H1 (cell line): Measurements from ENCODE around the gene METTL2A. TPM values are rescaled to one million over a fixed set of nuclear protein-coding genes. Genes with fewer than 3 reads are reported as not detected.
"Not testable (repeated sequence)": the region's sequence is repeated elsewhere in the genome, so short reads cannot be mapped to it uniquely, and the experiment has no call there.

Source experiments
- CTCF ChIA-PET: fragments of 300-600 bp; sonication (Branson Sonifier 250); formaldehyde crosslinking; loops from one replicate; lab custom pipeline; 2021; ENCODE audit not compliant: partially characterized antibody; lab: Charles Lee
- POLR2A ChIA-PET: fragments of 300-600 bp; sonication (Branson Sonifier 250); formaldehyde crosslinking; loops from one replicate; lab custom pipeline; 2021; ENCODE audit warnings: inconsistent platforms; ENCODE audit not compliant: partially characterized antibody; lab: Charles Lee
- DNase-seq, 2 experiments: peaks; one replicate each; pipeline versions ENCODE4 v3.0.0 to v3.0.0-alpha.2; 2010 to 2022; ENCODE audit warnings: low spot score in 2 of 2, low read depth in 1 of 2, mixed read lengths in 1 of 2
- FAIRE-seq: peaks from 2 replicates; lab custom pipeline; 2011; peaks lifted over from hg19 to GRCh38; lab: Jason Lieb, UNC
- H2AFZ ChIP-seq: 2 replicates; pipeline ENCODE4 v1.8.1; 2012; ENCODE audit warnings: low read length, inconsistent platforms
- H2AK5ac ChIP-seq: 2 replicates; pipeline ENCODE4 v1.6.1; 2013; ENCODE audit warnings: low read depth, low read length
- H2BK120ac ChIP-seq: replicated peaks from 2 replicates; pipeline ENCODE3; 2013; ENCODE audit warnings: low read depth, low read length, inconsistent platforms
- H2BK12ac ChIP-seq: 2 replicates; pipeline ENCODE4 v1.6.1; 2013; ENCODE audit warnings: low read depth, low read length
- H2BK15ac ChIP-seq: 2 replicates; pipeline ENCODE4 v1.6.1; 2013; ENCODE audit warnings: low read length
- H2BK20ac ChIP-seq: 2 replicates; pipeline ENCODE4 v1.6.1; 2013; ENCODE audit warnings: low read length
- H2BK5ac ChIP-seq: 2 replicates; pipeline ENCODE4 v1.6.1; 2013; ENCODE audit warnings: low read depth, low read length
- H3K14ac ChIP-seq: 2 replicates; pipeline ENCODE4 v1.6.1; 2013; ENCODE audit warnings: inconsistent platforms; ENCODE audit not compliant: insufficient read length
- H3K18ac ChIP-seq: 2 replicates; pipeline ENCODE4 v1.6.1; 2013; ENCODE audit warnings: low read length; ENCODE audit errors: extremely low read depth
- H3K23ac ChIP-seq: 2 replicates; pipeline ENCODE4 v1.6.1; 2013; ENCODE audit warnings: inconsistent platforms; ENCODE audit not compliant: insufficient read length
- H3K23me2 ChIP-seq: 2 replicates; pipeline ENCODE4 v1.6.1; 2013; ENCODE audit warnings: low read depth, low read length
- H3K27ac ChIP-seq: 2 replicates; pipeline ENCODE4 v1.6.1; 2011; ENCODE audit warnings: low read depth, low read length, inconsistent platforms
- H3K27me3 ChIP-seq, 4 experiments: replicated peaks in 1 of 4; 1 replicate in 1 of 4; 2 replicates in 3 of 4; pipeline versions ENCODE4 v1.6.1 to v1.8.1; 2011 to 2013; ENCODE audit warnings: low read length in 3 of 4, mild to moderate bottlenecking in 3 of 4, inconsistent platforms in 2 of 4, mixed read lengths in 2 of 4, moderate library complexity in 1 of 4; ENCODE audit not compliant: control insufficient read depth in 3 of 4, insufficient read depth in 3 of 4; ENCODE audit errors: extremely low read depth in 1 of 4
- H3K36me3 ChIP-seq, 4 experiments: 2 replicates each; pipeline versions ENCODE4 v1.6.1 to v1.8.1; 2011 to 2013; ENCODE audit warnings: mild to moderate bottlenecking in 4 of 4, low read length in 3 of 4, moderate library complexity in 2 of 4, control low read depth in 1 of 4, inconsistent platforms in 1 of 4; ENCODE audit not compliant: insufficient read depth in 4 of 4, control insufficient read depth in 2 of 4
- H3K4ac ChIP-seq: replicated peaks from 2 replicates; pipeline ENCODE3; 2013; ENCODE audit warnings: low read length, low read depth, mixed read lengths, inconsistent platforms; ENCODE audit not compliant: insufficient read length
- H3K4me1 ChIP-seq, 4 experiments: replicated peaks in 1 of 4; 1 replicate in 1 of 4; 2 replicates in 3 of 4; pipeline versions ENCODE4 v1.6.1 to v1.8.1; 2011 to 2013; ENCODE audit warnings: low read length in 3 of 4, inconsistent platforms in 2 of 4, mixed read lengths in 1 of 4; ENCODE audit not compliant: insufficient read depth in 4 of 4, control insufficient read depth in 3 of 4
- H3K4me2 ChIP-seq, 2 experiments: 2 replicates each; pipeline versions ENCODE4 v1.6.1 to v1.8.1; 2011 to 2013; ENCODE audit warnings: low read depth in 2 of 2, low read length in 2 of 2, control low read depth in 1 of 2, inconsistent platforms in 1 of 2, mild to moderate bottlenecking in 1 of 2; ENCODE audit not compliant: insufficient read depth in 1 of 2
- H3K4me3 ChIP-seq, 4 experiments: fragments of 200-600, 300-600 bp in 1 of 4; sonication (generic), shearing (Covaris generic), sonication (Bioruptor Twin) in 1 of 4; 2 replicates each; pipeline versions ENCODE4 v1.5.1 to v1.8.1; 2011 to 2016; ENCODE audit warnings: low read length in 4 of 4, low read depth in 3 of 4, control low read depth in 2 of 4, inconsistent platforms in 2 of 4, mild to moderate bottlenecking in 2 of 4, mixed read lengths in 1 of 4, moderate library complexity in 1 of 4; ENCODE audit not compliant: insufficient read depth in 2 of 4; ENCODE audit errors: extremely low read depth in 1 of 4
- H3K56ac ChIP-seq: replicated peaks from 2 replicates; pipeline ENCODE3; 2013; ENCODE audit warnings: low read depth, mild to moderate bottlenecking, mixed read lengths, low read length, inconsistent platforms; ENCODE audit not compliant: insufficient read length
- H3K79me1 ChIP-seq: 2 replicates; pipeline ENCODE4 v1.6.1; 2013; ENCODE audit warnings: low read depth, low read length, control low read depth
- H3K79me2 ChIP-seq, 2 experiments: 2 replicates each; pipeline versions ENCODE4 v1.6.1 to v1.8.1; 2012 to 2013; ENCODE audit warnings: low read length in 2 of 2, mild to moderate bottlenecking in 2 of 2, inconsistent platforms in 1 of 2; ENCODE audit not compliant: insufficient read depth in 2 of 2, control insufficient read depth in 1 of 2
- H3K9ac ChIP-seq, 4 experiments: replicated peaks in 1 of 4; 1 replicate in 1 of 4; 2 replicates in 3 of 4; pipeline versions ENCODE4 v1.6.1 to v1.8.1; 2011 to 2013; ENCODE audit warnings: low read depth in 3 of 4, low read length in 3 of 4, control low read depth in 2 of 4, mild to moderate bottlenecking in 2 of 4, moderate library complexity in 2 of 4, inconsistent platforms in 1 of 4; ENCODE audit errors: extremely low read depth in 1 of 4
- H3K9me3 ChIP-seq, 2 experiments: 2 replicates each; pipeline versions ENCODE4 v1.6.1 to v1.8.1; 2012 to 2013; ENCODE audit warnings: mild to moderate bottlenecking in 2 of 2, moderate library complexity in 2 of 2, control low read depth in 1 of 2, inconsistent platforms in 1 of 2, low read depth in 1 of 2, low read length in 1 of 2, mixed read lengths in 1 of 2; ENCODE audit not compliant: insufficient read depth in 2 of 2
- H4K20me1 ChIP-seq, 2 experiments: replicated peaks in 1 of 2; 2 replicates each; pipeline versions ENCODE3 to v1.8.1; 2011 to 2013; ENCODE audit warnings: inconsistent platforms in 2 of 2, low read length in 2 of 2, mild to moderate bottlenecking in 1 of 2; ENCODE audit not compliant: insufficient read depth in 2 of 2, control insufficient read depth in 1 of 2
- H4K5ac ChIP-seq: 2 replicates; pipeline ENCODE4 v1.6.1; 2013; ENCODE audit warnings: low read length, low read depth, mixed read lengths, inconsistent platforms; ENCODE audit not compliant: insufficient read length
- H4K8ac ChIP-seq: 2 replicates; pipeline ENCODE4 v1.8.0; 2013; ENCODE audit warnings: mild to moderate bottlenecking, moderate library complexity, low read length, inconsistent platforms; ENCODE audit not compliant: insufficient read depth; ENCODE audit errors: extremely low read depth
- H4K91ac ChIP-seq: replicated peaks from 2 replicates; pipeline ENCODE3; 2013; ENCODE audit warnings: low read length, mixed read lengths, inconsistent platforms; ENCODE audit not compliant: insufficient read length
- GABPA ChIP-seq: IDR thresholded peaks from 2 replicates; pipeline ENCODE4 v1.6.1; 2011; ENCODE audit warnings: mild to moderate bottlenecking, low read length, moderate library complexity, borderline replicate concordance; ENCODE audit not compliant: insufficient read depth
- MAX ChIP-seq: IDR thresholded peaks from 2 replicates; pipeline ENCODE4 v1.6.1; 2012; ENCODE audit warnings: inconsistent platforms
- SP1 ChIP-seq: IDR thresholded peaks from 2 replicates; pipeline ENCODE4 v1.6.1; 2011; ENCODE audit warnings: low read depth, low read length
- TBP ChIP-seq: IDR thresholded peaks from 2 replicates; pipeline ENCODE4 v1.6.1; 2011; ENCODE audit warnings: low read depth, low read length, improper control_type of control experiment
- WGBS, 2 experiments: shearing (Covaris generic) in 1 of 2; methylation state at CpG; one replicate each; pipeline versions ENCODE4 v1.1.6 to v1.1.7; 2013 to 2015; ENCODE audit warnings: low lambda C conversion rate in 2 of 2, mixed read lengths in 2 of 2, inconsistent platforms in 1 of 2, low coverage in 1 of 2, missing lambda C conversion rate in 1 of 2; ENCODE audit not compliant: insufficient replicate concordance in 2 of 2, insufficient coverage in 1 of 2, insufficient read length in 1 of 2; ENCODE audit errors: extremely low coverage in 1 of 2, missing lambda C conversion rate in 1 of 2; 5-methylcytosine and 5-hydroxymethylcytosine counted together
- long read RNA-seq, 2 experiments: library from RNA in 1 of 2; library from capped mRNA in 1 of 2; stranded (forward); transcript quantifications; one replicate each; pipeline ENCODE4 v2.0.0, GENCODE V29; 2021; ENCODE audit warnings: inconsistent platforms in 1 of 2
- polyA minus RNA-seq, 3 experiments: library from RNA; depleted of rRNA, polyadenylated mRNA; stranded (reverse); fragments of >200 nt; gene quantifications; 1 replicate in 2 of 3; 2 replicates in 1 of 3; pipeline ENCODE4 v1.2.3, GENCODE V29; 2011
- polyA plus RNA-seq, 7 experiments: library from polyadenylated mRNA; depleted of rRNA in 3 of 7; stranded (reverse) in 5 of 7; unstranded in 2 of 7; fragments of >200 nt in 5 of 7; fragments of 200-250 nt in 2 of 7; gene quantifications; 1 replicate in 5 of 7; 2 replicates in 1 of 7; 4 replicates in 1 of 7; pipeline versions ENCODE4 v1.2.1 to v1.2.3, GENCODE V29; 2011 to 2013; ENCODE audit warnings: missing spikeins in 2 of 7, mixed read lengths in 2 of 7
- total RNA-seq: library from RNA; stranded (reverse); fragmentation: NEBNext Ultra II Directional; extraction: Animal tissue kit (Norgen Biotek cat#: 25700); gene quantifications from 2 replicates; pipeline ENCODE4 v1.2.1, GENCODE V29; 2021
- TF ChIP-seq, protein P1 (sequence below), 3 experiments: IDR thresholded peaks; 1 replicate in 2 of 3; 2 replicates in 1 of 3; pipeline versions ENCODE4 v1.5.1 to v1.6.1; 2011; ENCODE audit warnings: low read length in 3 of 3, mild to moderate bottlenecking in 3 of 3, inconsistent platforms in 2 of 3, low read depth in 1 of 3, moderate library complexity in 1 of 3; ENCODE audit not compliant: insufficient read depth in 1 of 3; ENCODE audit errors: control extremely low read depth in 1 of 3

Gene METTL2A
- 40.5 and 45.1 TPM in 2 replicates for total RNA-seq
- 12.0 and 16.2 TPM in 2 replicates for polyA plus RNA-seq (2011; rRNA removed)
- polyA plus RNA-seq (2011; cell fraction: cytosol; rRNA removed), result 17.1 TPM
- 9.0 TPM for polyA plus RNA-seq (2011; cell fraction: nucleus; rRNA removed)
- polyA plus RNA-seq (2012, experiment 1 of 2), result 22.5 to 24.5 TPM (median 23.7 TPM) in 4 replicates
- 23.8 TPM for polyA plus RNA-seq (2012, experiment 2 of 2)
- 32.5 TPM for polyA plus RNA-seq (2013, experiment 1 of 2)
- 34.6 TPM for polyA plus RNA-seq (2013, experiment 2 of 2)
- 20.8 and 23.7 TPM in 2 replicates for polyA minus RNA-seq (2011; rRNA and poly(A)+ RNA removed)
- 18.9 TPM for polyA minus RNA-seq (2011; cell fraction: cytosol; rRNA and poly(A)+ RNA removed)
- 18.5 TPM for polyA minus RNA-seq (2011; cell fraction: nucleus; rRNA and poly(A)+ RNA removed)
- long read RNA-seq, experiment 1, transcript METTL2A-201 (9 exons, 2,537 nt), result major isoform, 18 of 26 reads
- long read RNA-seq, experiment 1, partial matches to known transcripts, result 5 of 26 reads
- long read RNA-seq, experiment 1, other reads (novel, unspliced or antisense), result 1 of 26 reads
- long read RNA-seq, experiment 2, transcript METTL2A-201 (9 exons, 2,537 nt), result major isoform, 70 of 80 reads
- long read RNA-seq, experiment 2, partial matches to known transcripts, result 1 of 80 reads
- long read RNA-seq, experiment 2, other reads (novel, unspliced or antisense), result 5 of 80 reads

GRCh38 chr17:62423647-62424461 is at the start of gene METTL2A:
METTL2A (plus strand) TSS chr17:62423897; CDS start chr17:62423903, 6 bp downstream.
- Histone ChIP-seq H3K4me2 (peak within 1 kb of the TSS; percentile 66 to 68), H3K36me3 (peaks cover 0 to 14% (median 11%) of the 10 kb centered on the region in 4 experiments; a peak in 5 of 8 replicates), H3K4me3 (peak within 1 kb of the TSS; percentile 50 to 90 (median 80)), H4K5ac (peak within 1 kb of the TSS; percentile 29), H4K8ac (peak within 1 kb of the TSS; percentile 93; the same call in 1 of the 2 replicates), H3K79me2 (peaks cover 0 to 14% of the 10 kb centered on the region in 2 experiments; a peak in 2 of 4 replicates), H2AFZ (peak within 1 kb of the TSS; percentile 84), H3K27ac (peak within 1 kb of the TSS; percentile 58; the same call in 1 of the 2 replicates), H3K18ac (peak within 1 kb of the TSS; percentile 48; the same call in 1 of the 2 replicates), H3K9ac (peak within 1 kb of the TSS; percentile 67 to 89 (median 78))
- H3K27me3 ChIP-seq, H3K56ac ChIP-seq, H2BK120ac ChIP-seq, H4K91ac ChIP-seq, H3K23me2 ChIP-seq, H3K14ac ChIP-seq, H3K4me1 ChIP-seq, H2AK5ac ChIP-seq, H3K4ac ChIP-seq, H3K23ac ChIP-seq, H3K9me3 ChIP-seq, H4K20me1 ChIP-seq, H2BK20ac ChIP-seq, H2BK15ac ChIP-seq, H3K79me1 ChIP-seq, H2BK5ac ChIP-seq, FAIRE-seq, H2BK12ac ChIP-seq: not testable (repeated sequence)
- DNase-seq, result peak; percentile 73 to 89
- 0% methylated on average over 49 of the region's 58 CpGs; no CpG with 5 or more reads in 1 of the 2 experiments for WGBS, 2 experiments
- ChIA-PET POLR2A (interaction anchor here (0.6 to 0.7 kb wide), 3 partner anchors 15 to 383 kb away, joined by 3 read pairs; no protein-coding TSS in a partner anchor), CTCF (interaction anchor here (0.5 to 2.1 kb wide), 4 partner anchors 22 to 214 kb away, joined by 3 to 5 read pairs (median 4); no protein-coding TSS in a partner anchor)
- TF ChIP-seq SP1 (peak; percentile 35; the same call in 1 of the 2 replicates), MAX (peak; percentile 87), TBP (peak; percentile 82), GABPA (peak; percentile 92)
- TF ChIP-seq, protein P1, sequence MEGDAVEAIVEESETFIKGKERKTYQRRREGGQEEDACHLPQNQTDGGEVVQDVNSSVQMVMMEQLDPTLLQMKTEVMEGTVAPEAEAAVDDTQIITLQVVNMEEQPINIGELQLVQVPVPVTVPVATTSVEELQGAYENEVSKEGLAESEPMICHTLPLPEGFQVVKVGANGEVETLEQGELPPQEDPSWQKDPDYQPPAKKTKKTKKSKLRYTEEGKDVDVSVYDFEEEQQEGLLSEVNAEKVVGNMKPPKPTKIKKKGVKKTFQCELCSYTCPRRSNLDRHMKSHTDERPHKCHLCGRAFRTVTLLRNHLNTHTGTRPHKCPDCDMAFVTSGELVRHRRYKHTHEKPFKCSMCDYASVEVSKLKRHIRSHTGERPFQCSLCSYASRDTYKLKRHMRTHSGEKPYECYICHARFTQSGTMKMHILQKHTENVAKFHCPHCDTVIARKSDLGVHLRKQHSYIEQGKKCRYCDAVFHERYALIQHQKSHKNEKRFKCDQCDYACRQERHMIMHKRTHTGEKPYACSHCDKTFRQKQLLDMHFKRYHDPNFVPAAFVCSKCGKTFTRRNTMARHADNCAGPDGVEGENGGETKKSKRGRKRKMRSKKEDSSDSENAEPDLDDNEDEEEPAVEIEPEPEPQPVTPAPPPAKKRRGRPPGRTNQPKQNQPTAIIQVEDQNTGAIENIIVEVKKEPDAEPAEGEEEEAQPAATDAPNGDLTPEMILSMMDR (IDR thresholded peaks at IDR 0.05; ENCODE audit: control extremely low read depth in 1 of 3, insufficient read depth in 1 of 3, low read depth in 1 of 3, low read length in 3 of 3), result peak in 2 of 3 experiments; percentile 30 to 56; a peak in 3 of 4 replicates
